Measurements from ENCODE around the gene CMBL. TPM values are rescaled to one million over a fixed set of nuclear protein-coding genes. Genes with fewer than 3 reads are reported as not detected.

CMBL gene
- total RNA-seq, 4 donors from 2014 or later, result 17.3 to 166 (median 120) TPM

- no peak for DNase-seq
- TF ChIP-seq POLR2A (IDR thresholded peaks at IDR 0.05) (no peak), CTCF (IDR thresholded peaks at IDR 0.05) (no peak)
- no peak overlapping the region for H3K4me3 ChIP-seq
- peaks cover 0 to 13% (median 0%) of the 10 kb centered on the region in 4 donors for H3K4me1 ChIP-seq
- H3K9me3 ChIP-seq, result no peaks in the 10 kb centered on the region
- no peaks in the 10 kb centered on the region for H3K27me3 ChIP-seq
- H3K36me3 ChIP-seq, result no peaks in the 10 kb centered on the region
- H3K27ac ChIP-seq, result peak overlapping the region in 2 of 4 donors; percentile 70 to 89
Measured at GRCh38 chr5:10308844-10309243, 1.1 kb upstream of the CMBL start.

- peaks cover 0 to 23% (median 0%) of the 10 kb centered on the region in 4 donors for H3K4me1 ChIP-seq
Measured at GRCh38 chr5:10306806-10307205, 896 bp downstream of the CMBL start.

GRCh38 chr5:10306114-10306513, 1.6 kb downstream of the CMBL start:
- H3K27ac ChIP-seq, result peak overlapping the region in 3 of 4 donors; percentile 72 to 94 (median 89)
- no peaks in the 10 kb centered on the region for H3K27me3 ChIP-seq

More at GRCh38 chr5:10306806-10307205, 896 bp downstream of the CMBL start:
- Histone ChIP-seq H3K4me3 (peak overlapping the region in 3 of 4 donors; percentile 51 to 66 (median 64)), H3K9me3 (no peaks in the 10 kb centered on the region), H3K27ac (peak overlapping the region in 3 of 4 donors; percentile 72 to 94 (median 89)), H3K27me3 (no peaks in the 10 kb centered on the region), H3K36me3 (no peaks in the 10 kb centered on the region)
- no peak for TF ChIP-seq POLR2A (IDR thresholded peaks at IDR 0.05)
- TF ChIP-seq CTCF (IDR thresholded peaks at IDR 0.05), result no peak
- DNase-seq, result no peak

GRCh38 chr5:10304932-10305331, 2.8 kb downstream of the CMBL start:
- Histone ChIP-seq H3K27ac (peak overlapping the region in 3 of 4 donors; percentile 72 to 94 (median 89)), H3K4me1 (peaks cover 0 to 23% (median 0%) of the 10 kb centered on the region in 4 donors), H3K9me3 (no peaks in the 10 kb centered on the region), H3K36me3 (no peaks in the 10 kb centered on the region), H3K4me3 (peak overlapping the region in 2 of 4 donors; percentile 5 to 66), H3K27me3 (no peaks in the 10 kb centered on the region)
- no peak for DNase-seq
- TF ChIP-seq POLR2A (IDR thresholded peaks at IDR 0.05) (no peak), CTCF (IDR thresholded peaks at IDR 0.05) (peak in 3 of 6 experiments; percentile 14 to 30 (median 29))

More at GRCh38 chr5:10306114-10306513, 1.6 kb downstream of the CMBL start:
- no peaks in the 10 kb centered on the region for H3K9me3 ChIP-seq
- no peak for DNase-seq
- peaks cover 0 to 23% (median 0%) of the 10 kb centered on the region in 4 donors for H3K4me1 ChIP-seq
- H3K4me3 ChIP-seq, result peak overlapping the region in 2 of 4 donors; percentile 64 to 66
- TF ChIP-seq POLR2A (IDR thresholded peaks at IDR 0.05) (peak; percentile 22 to 60), CTCF (IDR thresholded peaks at IDR 0.05) (no peak)
- no peaks in the 10 kb centered on the region for H3K36me3 ChIP-seq

GRCh38 chr5:10303699-10304170, 4.0 kb downstream of the CMBL start:
- Histone ChIP-seq H3K36me3 (no peaks in the 10 kb centered on the region), H3K4me3 (no peak overlapping the region), H3K27ac (peak overlapping the region in 3 of 4 donors; percentile 67 to 94 (median 90)), H3K4me1 (peaks cover 0 to 23% (median 0%) of the 10 kb centered on the region in 4 donors), H3K9me3 (no peaks in the 10 kb centered on the region), H3K27me3 (no peaks in the 10 kb centered on the region)
- TF ChIP-seq POLR2A (IDR thresholded peaks at IDR 0.05) (no peak), CTCF (IDR thresholded peaks at IDR 0.05) (no peak)
- no peak for DNase-seq

All from Peyer's patch (tissue), 4 donors.